NCI-H2227 (cell line): ENCODE results near the gene RRP9.
"Not testable (repeated sequence)": the region's sequence is repeated elsewhere in the genome, so short reads cannot be mapped to it uniquely, and the experiment has no call there.

ENCODE experiments used
- DNase-seq: peaks from one replicate; lab custom pipeline; 2025; ENCODE audit not compliant: unreplicated experiment; lab: John Stamatoyannopoulos, UW

The RRP9 gene

DNA sequence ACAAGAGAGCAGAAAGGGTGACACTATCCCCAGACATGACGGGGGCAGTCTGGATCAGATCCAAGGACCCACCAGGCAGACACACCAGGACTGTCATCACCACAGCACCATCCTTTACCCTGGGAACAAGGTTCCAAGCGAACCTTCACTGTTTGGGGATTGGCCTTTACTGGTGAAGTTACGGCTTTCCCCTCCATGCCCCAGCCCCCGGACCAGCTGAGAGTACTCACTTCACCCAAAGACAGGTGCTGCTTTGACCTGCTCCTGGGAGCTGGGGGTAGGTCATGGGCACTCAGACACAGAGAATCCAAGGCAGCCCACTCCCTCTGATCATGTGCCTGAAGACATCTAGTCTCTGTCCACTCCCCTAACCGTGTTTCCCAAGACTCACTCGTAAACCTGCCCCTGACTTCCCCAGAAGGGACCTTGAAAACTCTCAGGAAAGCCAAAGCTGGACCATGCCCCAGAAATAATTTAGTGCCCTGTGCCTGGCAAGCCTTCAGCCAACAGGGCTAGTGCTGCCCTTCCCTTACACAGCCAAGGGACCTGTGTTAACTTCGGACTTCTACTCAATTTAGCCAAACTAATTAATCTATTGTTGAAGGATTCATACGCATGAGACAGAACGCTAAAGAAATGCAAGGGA lies 2.8 kb downstream of the RRP9 start:
- DNase-seq, result no peak

DNA sequence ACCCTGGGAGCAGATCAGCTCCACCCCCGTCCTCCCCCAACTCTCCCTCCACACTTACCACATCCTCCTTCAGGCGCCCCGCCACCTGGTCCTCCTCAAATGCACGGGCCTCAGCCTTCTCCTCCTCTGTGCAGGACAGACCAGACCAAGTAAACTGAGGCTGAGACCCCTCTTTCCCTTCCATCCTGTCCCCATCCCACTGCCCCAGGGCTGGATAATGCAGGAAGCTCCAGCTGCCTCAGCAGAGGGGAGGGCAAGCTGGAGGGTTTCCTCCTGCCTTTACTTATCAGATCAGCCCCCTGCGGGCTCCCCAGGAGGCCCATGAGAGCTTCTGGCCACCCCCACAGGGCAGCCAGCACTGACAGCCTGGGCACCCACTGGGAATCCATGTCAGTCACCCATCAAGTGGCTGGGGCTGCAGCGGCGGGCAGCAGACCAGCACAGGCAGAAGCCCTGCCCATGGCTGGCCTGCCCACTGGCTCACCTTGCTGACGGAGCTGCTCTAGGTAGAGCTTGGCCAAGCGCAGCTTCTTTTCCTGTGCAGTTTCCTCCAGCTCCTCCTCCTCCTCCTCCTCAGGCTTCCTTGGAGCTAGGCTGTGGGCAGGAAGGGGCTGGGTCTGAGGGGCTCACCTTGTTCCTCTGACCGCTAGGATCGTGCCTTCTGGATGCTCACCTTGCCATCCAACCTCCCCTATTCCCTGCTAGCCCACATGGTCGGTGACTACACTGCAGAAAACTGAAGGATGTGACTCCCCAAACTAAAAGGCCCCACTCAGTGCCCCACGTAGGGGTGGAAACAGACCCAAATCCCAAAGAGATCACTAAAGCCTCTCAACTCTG lies 3.9 kb downstream of the RRP9 start:
- no peak for DNase-seq

DNA sequence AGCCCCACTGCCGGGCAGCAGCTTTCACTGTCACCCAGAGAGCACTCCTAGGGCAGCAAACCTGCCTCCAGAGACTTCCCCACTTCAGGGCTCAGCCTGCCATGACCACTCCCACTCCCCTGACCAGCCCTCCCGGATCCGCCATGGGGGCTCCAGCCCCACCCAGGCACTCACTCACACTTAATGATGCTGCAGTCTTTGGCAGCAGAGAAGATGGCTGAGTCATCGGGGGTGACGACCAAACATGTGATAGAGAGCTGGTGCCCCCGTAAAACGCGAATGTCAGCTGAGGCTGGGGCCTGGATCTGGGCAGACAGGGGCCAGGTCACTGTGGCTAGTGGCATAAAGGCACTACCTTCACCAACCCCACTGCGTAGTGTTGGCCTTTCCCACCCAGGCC lies 4.7 kb downstream of the RRP9 start:
- no peak for DNase-seq

DNA sequence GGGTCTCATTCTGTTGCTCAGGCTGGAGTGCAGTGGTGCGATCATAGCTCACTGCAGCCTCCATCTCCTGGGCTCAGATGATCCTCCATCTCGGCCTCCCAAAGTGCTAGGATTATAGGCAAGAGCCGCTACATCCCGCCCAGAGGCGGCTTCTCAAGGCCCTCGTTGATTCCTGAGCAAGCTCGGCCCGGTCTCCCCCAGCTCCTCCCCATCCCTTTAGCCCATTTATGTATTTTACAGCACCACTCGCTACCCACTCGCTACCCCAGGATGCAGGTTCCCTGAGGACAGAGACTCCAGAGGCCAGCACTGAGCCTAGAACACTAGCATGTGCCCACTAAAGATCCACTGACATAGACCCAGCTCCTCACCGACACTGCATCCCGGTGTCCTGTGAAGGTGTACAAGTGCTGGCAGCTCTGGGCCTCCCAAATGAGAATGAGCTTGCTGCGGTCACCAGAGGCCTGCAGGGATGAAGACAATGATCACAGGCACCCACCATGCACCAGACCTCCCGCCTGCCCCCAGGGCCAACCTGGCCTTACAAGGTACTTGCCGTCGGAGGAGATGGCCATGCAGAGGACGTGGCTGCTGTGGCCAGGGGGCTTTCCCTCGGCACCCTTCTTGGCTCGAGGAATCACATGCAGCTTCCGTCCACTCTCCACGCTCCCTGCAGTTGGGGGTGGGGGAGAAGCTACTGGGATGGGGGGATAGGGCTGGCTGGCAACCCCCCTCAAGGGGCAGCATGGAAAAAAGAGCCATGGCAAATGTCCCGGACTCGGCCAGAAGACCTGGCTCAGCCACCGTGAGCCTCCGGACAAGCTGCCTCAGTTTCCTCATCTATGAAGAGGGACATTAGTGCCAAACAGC lies 5.6 kb downstream of the RRP9 start:
- no peak for DNase-seq

DNA sequence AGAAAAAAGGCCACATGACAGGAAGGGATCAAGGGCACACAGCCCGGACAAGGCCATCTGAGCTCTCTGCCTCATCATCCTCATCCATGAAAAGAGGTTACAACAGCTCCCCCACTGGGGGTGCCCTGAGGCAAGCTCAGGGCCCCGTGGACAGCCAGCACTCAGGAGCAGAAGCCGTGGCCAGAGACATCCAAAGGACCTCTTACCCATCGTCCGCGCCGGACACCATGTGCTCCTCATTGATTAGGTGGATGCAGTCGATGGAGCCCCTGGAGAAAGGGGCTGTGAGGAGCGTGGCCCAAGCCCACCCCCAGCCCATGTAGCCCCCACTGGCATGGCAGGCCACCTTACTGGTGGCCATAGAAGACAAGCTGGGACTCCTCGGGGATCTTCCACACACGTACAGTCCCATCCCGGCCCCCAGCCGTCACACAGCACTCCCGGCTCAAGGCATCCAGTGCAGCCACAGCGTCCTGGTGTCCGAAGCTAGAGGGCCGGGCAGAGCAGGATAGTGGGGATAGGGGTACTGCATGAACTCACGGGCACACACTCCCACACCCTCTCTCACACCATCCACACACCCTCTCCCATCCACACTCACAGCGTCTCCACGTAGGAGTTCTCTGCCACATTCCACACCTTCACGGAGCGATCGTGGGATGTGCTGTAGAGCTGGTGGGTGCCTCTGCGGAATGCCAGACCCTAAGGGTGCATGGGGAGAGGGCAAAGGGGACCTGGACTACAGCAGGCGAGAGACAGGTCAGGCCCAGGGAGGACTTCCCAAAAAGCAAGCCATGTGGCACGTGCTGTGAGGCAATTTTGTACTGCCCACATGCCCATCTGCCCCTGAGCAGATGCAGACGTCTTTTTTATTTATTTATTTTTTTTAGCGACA lies 6.5 kb downstream of the RRP9 start:
- DNase-seq, result no peak

DNA sequence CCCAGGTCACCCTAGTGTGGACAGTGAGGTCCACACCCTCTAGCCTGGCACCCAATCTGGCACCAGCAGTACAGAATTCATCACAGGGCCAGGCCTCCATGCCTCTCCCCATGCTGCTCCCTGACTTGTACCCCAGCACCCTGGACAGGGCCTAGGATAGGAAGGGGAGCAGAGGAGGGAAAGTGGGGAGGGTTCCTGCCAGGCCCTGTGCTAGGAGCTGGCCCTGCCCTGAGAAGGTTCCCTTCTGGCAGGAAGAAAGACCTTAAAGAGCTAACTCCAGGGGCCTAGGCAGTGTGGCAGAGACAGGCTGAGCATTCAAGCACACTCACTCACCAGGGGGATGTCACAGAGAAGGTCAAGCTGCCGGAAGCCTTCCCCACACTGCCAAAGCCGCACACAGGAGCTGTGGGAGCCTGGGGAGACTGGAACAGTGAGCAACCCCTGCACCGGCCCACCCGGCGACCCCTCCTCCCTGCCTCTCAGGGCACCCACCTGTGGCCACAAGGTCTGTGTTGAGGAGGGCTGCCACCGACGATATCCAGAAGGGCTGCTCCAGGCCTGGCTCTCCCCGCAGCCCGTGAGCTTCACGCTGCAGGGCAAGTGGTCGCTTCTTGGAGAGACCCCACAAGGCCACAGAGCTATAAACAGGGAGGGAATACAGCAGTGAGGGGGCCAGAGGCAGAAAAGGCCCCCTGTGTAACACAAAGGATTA lies 7.4 kb downstream of the RRP9 start:
- no peak for DNase-seq

DNA sequence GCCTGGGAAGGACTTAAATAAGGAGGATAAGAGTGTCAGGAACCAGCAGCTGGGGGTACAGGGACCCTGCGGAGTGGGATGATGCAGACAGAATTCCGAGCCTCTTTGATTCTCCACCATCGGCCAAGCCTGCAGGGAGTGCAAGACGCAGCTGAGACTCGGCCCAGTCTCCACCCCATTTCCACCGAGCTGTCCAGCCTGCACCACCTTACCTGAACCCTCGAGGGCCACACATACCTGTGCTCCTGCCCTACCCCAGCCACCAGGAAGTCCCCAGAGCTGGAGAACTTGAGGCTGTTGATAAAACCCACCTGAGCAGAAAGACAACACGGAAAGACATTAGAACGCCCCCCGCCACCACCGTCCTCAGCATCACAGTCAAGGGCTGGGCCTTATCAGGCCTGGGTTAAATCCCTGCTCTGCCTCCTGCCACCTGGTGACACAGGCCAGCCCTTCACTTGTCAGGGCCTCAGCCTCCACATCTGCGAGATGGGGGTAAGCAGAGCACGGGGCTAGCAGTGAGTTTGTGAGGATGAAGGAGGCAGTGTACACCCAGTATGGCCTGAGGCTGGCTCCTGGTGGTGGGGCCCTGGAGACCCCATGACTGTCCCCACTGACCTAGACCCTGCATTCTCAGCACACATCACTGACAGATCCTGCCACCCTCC lies 8.1 kb downstream of the RRP9 start:
- DNase-seq, result no peak

DNA sequence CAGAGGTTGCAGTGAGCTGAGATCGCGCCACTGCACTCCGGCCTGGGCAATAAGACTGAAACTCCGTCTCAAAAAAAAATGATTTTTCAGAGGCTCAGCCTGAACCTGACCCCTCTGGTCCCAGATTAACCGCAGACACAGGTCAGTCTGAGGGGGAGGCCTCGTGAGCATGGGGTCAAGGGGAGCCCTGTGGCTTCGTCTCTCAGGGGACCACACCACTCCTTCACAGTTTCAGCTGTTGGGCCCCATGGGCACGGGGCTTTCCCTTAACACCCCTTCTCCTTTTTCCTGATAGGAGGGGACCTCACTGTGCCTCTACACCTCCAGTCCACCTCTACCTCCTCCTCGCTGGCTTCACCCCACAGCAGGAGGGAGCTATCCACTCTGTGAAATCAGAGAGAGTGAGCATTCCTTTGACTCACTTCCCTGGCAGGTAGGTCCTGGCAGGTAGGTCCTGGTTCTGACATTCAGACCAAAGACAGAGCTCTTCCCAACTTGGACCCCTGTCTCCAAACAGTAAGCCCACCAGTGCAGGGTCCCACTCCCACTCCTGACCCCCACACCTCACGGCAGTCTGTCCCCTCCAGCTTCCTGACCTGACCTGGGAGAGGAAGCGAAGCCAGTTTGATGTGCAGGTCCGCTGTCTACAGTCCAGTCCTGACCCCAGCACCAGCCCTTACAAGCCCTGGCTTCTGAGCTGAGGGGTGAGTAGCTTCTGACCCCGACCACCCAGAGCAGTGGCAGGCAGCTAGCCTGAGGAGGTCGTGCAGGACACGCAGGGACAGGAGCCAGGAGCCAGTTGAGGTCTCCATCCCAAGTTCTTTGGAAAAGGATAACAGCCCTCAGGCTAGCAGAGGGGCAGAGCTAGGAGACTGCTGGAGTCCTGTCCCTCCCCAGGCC lies 9.0 kb downstream of the RRP9 start:
- no peak for DNase-seq

DNA sequence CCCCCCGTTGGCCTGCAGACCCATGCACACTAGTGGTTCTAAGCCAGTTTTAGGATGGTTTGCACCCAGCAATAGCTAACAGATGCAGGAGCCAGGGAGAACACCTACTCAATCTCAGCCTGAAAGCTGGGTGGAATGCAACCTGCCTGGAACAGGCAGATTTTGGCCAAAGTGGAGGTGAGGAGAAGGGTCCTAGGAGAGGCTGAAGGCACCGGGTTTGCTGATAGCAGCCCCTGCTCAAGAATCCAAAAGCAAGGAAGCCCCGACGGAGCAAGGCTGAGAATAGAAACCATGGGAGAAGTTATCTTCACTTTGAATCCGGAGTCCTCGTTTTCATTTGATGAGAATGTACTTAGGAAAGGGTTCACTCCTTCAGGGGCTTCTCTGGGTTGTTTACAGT lies 9.9 kb downstream of the RRP9 start:
- DNase-seq, result no peak

DNA sequence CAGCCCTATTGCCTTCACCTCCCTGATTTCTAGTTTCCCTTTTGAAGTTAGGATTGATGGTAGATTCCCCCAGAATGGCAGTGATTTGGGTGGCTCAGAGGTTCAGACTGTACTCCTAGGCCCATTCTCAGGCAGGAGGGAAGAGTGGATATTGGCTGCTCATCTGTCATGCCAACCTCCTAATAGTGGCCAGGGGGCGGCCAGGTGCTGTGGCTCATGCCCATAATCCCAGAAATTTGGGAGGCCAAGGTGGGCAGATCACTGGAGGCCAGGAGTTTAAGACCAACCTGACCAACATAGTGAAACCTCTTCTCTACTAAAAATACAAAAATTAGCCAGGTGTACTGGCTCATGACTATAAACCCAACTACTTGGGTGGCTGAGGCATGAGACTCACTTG lies 11.3 kb downstream of the RRP9 start:
- DNase-seq, result no peak

DNA sequence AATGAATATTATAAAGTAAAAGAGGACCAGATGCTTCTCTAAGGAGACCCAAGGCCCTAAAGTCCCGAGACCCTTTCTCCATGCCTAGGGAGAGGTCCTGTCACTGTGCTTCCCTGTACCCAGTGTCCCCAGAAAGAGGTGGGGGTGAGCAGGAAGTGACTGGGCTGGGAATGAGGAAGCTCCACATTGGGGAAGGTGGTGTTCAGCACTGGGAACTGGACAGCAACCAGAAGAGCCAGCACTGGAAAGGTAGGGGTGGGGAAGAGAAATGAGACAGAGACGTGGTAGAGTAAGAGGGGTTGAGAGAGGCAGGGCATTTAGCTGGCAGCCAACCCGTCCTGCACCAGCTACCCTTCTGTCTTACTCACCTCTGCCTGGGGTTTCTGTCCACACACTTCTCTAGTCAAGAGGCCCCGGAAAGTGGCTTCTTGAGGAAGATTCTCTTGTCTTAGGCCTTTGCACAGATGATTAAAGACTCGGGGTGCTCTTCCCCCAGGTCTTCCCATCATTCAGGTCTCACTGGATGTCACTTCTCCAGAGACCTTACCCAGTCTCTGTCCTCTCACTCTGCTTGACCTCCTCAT lies 12.2 kb downstream of the RRP9 start:
- DNase-seq, result no peak

DNA sequence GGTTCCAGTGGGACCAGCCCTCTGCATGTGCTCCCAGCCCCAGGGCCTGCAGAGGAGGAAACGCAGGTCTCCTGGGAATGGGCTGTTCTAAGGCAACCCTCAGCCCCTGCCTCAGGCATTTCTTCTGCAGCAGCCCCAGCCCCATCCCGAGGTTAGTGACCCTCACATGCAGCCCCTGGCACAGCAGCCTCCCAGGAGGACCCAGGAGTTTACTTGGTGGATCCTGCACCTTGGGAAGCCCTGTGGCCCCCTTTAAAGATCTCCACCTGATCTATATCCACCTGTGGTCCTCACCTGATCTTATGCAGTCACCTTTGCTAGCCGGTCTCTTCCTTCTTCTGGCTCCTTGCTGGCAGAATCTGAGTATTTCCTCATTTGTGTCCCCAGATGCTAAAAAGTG lies 12.7 kb downstream of the RRP9 start:
- not testable (repeated sequence) for DNase-seq

DNA sequence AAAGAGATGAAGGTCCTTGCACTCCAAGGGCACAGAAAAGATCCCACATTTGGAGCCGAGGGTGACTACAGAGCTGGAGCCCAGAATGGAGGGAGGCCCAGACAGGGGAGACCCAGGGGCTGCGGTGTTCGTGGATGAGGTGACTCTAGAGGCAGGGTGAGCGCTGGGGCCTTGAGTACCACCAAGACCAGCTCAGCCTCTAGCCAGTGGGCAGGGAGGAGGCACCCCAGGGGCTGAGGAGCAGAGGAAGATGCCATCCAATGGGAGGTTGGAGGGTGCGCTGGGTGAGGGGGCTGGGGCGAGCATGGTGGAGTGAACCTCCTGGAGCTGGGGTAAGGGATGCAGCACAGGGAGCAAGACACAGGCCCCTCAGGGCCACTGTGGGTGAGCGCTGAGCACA lies 13.3 kb downstream of the RRP9 start:
- DNase-seq, result no peak

DNA sequence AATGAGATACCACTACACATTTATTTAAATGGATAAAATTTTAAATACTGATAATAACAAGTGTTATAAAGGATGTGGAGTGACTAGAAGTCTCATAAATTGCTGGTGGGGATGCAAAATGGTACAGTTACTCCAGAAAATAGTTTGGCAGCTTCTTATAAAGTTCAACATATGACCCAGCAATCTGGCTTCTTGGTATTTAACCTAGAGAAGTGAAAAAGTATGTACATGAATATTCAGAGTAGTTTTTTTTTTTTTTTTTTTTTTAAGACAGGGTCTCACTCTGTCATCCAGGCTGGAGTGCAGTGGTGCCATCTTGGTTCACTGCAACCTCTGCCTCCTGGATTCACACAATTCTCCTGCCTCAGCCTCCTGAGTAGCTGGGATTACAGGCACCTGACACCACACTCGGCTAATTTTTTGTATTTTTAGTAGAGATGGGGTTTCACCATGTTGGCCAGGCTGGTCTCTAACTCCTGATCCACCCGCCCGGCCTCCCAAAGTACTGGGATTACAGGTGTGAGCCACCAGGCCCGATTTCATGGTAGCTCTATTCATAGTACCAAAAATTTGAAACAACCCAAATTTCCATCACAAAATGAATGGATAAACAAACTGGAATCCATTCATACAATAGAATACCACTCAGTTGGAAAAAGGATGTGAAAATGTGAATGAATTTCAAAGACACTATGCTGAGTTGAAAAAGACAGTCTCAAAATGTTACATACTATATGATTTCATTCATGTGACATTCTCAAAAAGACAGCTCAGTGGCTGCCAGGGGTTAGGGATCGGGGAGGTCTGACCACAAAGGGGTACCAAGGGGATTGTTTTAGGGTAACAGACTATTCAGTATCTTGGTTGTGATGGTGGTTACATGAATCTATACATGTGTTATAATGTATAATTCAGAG lies 14.4 kb downstream of the RRP9 start:
- DNase-seq, result no peak

DNA sequence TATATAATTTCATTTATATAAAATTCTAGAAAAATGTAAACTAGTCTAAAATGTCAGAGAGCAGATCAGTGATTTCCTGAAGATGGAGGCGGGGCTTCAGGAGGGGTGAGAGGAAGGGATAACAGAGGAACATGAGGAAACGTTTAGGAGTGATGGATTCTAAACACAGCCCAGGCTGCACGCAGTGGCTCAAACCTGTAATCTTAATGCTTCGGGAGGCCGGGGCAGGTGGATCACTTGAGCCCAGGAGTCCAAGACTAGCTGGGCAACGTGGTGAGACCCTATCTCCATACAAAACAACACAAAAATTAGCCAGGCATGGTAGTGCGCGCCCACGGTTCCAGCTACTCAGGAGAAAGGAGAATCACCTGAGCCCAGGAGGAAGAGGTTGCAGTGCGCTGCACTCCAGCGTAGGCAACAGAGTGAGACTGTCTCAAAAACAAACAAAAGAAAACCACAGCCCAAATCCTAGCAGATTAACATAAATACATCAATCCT lies 20.6 kb downstream of the RRP9 start:
- DNase-seq, result no peak

DNA sequence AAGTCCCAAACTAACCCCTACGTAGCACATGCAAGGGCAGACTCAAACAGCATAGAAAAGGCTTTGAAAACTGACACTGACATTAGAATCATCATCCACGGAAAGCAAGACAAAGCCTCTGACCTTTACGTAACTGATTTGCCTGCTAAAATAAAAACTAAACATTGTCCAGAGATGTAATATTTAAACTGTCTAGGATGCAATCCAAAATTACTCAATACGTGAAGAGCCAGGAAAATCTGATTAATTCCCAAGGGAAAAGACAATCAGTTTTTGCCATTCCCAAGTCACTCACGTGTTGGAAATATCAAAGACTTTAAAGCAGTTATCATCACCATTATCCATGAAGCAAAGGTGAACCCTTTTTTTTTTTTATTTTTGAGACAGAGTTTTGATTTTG lies 25.3 kb downstream of the RRP9 start:
- no peak for DNase-seq

DNA sequence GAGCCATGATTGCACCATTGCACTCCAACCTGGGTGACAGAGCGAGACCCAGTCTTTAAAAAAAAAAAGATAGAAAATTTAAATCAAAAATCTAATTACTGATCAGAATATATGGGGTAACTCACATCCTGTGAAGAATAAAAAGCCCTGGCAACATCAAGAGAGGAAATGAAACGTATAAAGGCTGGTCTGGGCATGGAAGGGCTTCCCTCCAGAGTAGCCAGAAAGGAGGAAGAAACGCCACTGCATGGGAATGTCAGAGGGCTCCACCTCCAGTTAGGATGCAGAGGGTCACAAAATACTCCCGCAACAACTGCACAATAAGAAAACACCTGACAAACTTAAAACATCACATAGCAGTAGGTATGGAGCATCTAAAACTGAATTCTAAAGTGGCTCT lies 33.7 kb downstream of the RRP9 start:
- DNase-seq, result no peak
